Prostate gland (tissue), 2 donors: ENCODE results near the gene PRSS1.
"Not testable (repeated sequence)": the region's sequence is repeated elsewhere in the genome, so short reads cannot be mapped to it uniquely, and the experiment has no call there.

ENCODE experiments used
- CTCF ChIP-seq, 4 experiments: fragments of 200-600 bp in 2 of 4; fragments of 450-650 bp in 2 of 4; sonication (generic) in 2 of 4; IDR thresholded peaks; 1 replicate in 3 of 4; 2 replicates in 1 of 4; pipeline ENCODE4 v1.5.1; 2016 to 2019; ENCODE audit warnings: antibody characterized with exemption in 4 of 4, mild to moderate bottlenecking in 2 of 4, moderate library complexity in 2 of 4
- POLR2A ChIP-seq: fragments of 450-650 bp; IDR thresholded peaks from one replicate; pipeline ENCODE4 v1.6.1; 2016; ENCODE audit warnings: antibody characterized with exemption, mild to moderate bottlenecking
- POLR2AphosphoS5 ChIP-seq: sonication (generic); formaldehyde crosslinking; IDR thresholded peaks from one replicate; pipeline ENCODE4 v1.6.1; 2017; ENCODE audit warnings: antibody characterized with exemption

GRCh38 chr7:142758312-142758711 lies 9.0 kb downstream of the PRSS1 start:
- not testable (repeated sequence) for TF ChIP-seq POLR2A; CTCF (IDR thresholded peaks at IDR 0.05); POLR2AphosphoS5
